Mesothelial cell of epicardium (in vitro differentiated cells): ENCODE data around the gene IRS1. TPM values are rescaled to one million over a fixed set of nuclear protein-coding genes. Genes with fewer than 3 reads are reported as not detected.

ENCODE experiments used
- DNase-seq, 2 experiments: peaks; one replicate each; pipeline ENCODE4 v3.0.0; 2021; ENCODE audit warnings: low spot score in 2 of 2; ENCODE audit not compliant: unreplicated experiment in 2 of 2
- H3K27ac Mint-ChIP-seq: 2 replicates; pipeline ENCODE4 v1.8.0; 2021; ENCODE audit warnings: mixed read lengths
- H3K27me3 Mint-ChIP-seq: 2 replicates; pipeline ENCODE4 v1.8.0; 2021; ENCODE audit warnings: low read depth, mixed read lengths
- H3K36me3 Mint-ChIP-seq: 2 replicates; pipeline ENCODE4 v1.8.0; 2021; ENCODE audit warnings: mixed read lengths
- H3K4me1 Mint-ChIP-seq: 2 replicates; pipeline ENCODE4 v1.8.0; 2021; ENCODE audit warnings: mixed read lengths
- H3K4me3 Mint-ChIP-seq: 2 replicates; pipeline ENCODE4 v1.8.0; 2021; ENCODE audit warnings: mild to moderate bottlenecking, moderate library complexity, mixed read lengths
- H3K9me3 Mint-ChIP-seq: 2 replicates; pipeline ENCODE4 v1.8.0; 2021; ENCODE audit warnings: mixed read lengths
- CTCF ChIP-seq: fragments of 200-600 bp; sonication (generic); IDR thresholded peaks from one replicate; pipeline ENCODE4 v1.5.0; 2021; ENCODE audit warnings: antibody characterized with exemption; ENCODE audit not compliant: unreplicated experiment
- total RNA-seq: library from RNA; stranded (reverse); gene quantifications from 3 replicates; pipeline ENCODE4 v1.2.1, GENCODE V29; 2021

IRS1 gene
- total RNA-seq, 1 donor from 2014 or later = 64.2 TPM

- Mint-ChIP-seq H3K27me3 (no peaks in the 10 kb centered on the region), H3K27ac (no peak overlapping the region), H3K4me1 (peaks cover 34% of the 10 kb centered on the region), H3K9me3 (peaks cover 5% of the 10 kb centered on the region), H3K4me3 (no peak overlapping the region), H3K36me3 (peaks cover 26% of the 10 kb centered on the region)
- TF ChIP-seq CTCF = no peak
- no peak for DNase-seq
These were observed 63.2 kb downstream of the IRS1 start for GRCh38 chr2:226736382-226736781.

GRCh38 chr2:226733927-226734564, 65.6 kb downstream of the IRS1 start:
- Mint-ChIP-seq H3K27me3 (no peaks in the 10 kb centered on the region), H3K27ac (peak overlapping the region; percentile 45), H3K4me3 (no peak overlapping the region), H3K9me3 (peaks cover 5% of the 10 kb centered on the region), H3K4me1 (peaks cover 13% of the 10 kb centered on the region), H3K36me3 (peaks cover 26% of the 10 kb centered on the region)
- DNase-seq = no peak
- no peak for TF ChIP-seq CTCF

- H3K36me3 Mint-ChIP-seq = peaks cover 26% of the 10 kb centered on the region
- no peak overlapping the region for H3K4me3 Mint-ChIP-seq
- TF ChIP-seq CTCF = no peak
- no peaks in the 10 kb centered on the region for H3K27me3 Mint-ChIP-seq
- DNase-seq = no peak
- H3K9me3 Mint-ChIP-seq = peaks cover 5% of the 10 kb centered on the region
- peaks cover 5% of the 10 kb centered on the region for H3K4me1 Mint-ChIP-seq
- H3K27ac Mint-ChIP-seq = peak overlapping the region; percentile 9
These were observed 66.3 kb downstream of the IRS1 start for GRCh38 chr2:226733189-226733858.

GRCh38 chr2:226732478-226733188, 67.0 kb downstream of the IRS1 start:
- no peaks in the 10 kb centered on the region for H3K27me3 Mint-ChIP-seq
- H3K27ac Mint-ChIP-seq = no peak overlapping the region
- peaks cover 3% of the 10 kb centered on the region for H3K9me3 Mint-ChIP-seq
- H3K4me3 Mint-ChIP-seq = no peak overlapping the region
- peaks cover 24% of the 10 kb centered on the region for H3K36me3 Mint-ChIP-seq
- peaks cover 5% of the 10 kb centered on the region for H3K4me1 Mint-ChIP-seq
- no peak for TF ChIP-seq CTCF
- DNase-seq = no peak

GRCh38 chr2:226730481-226730880, 69.1 kb downstream of the IRS1 start:
- peaks cover 12% of the 10 kb centered on the region for H3K36me3 Mint-ChIP-seq
- H3K9me3 Mint-ChIP-seq = no peaks in the 10 kb centered on the region
- peaks cover 15% of the 10 kb centered on the region for H3K4me1 Mint-ChIP-seq
- no peak overlapping the region for H3K27ac Mint-ChIP-seq
- no peak for DNase-seq
- H3K27me3 Mint-ChIP-seq = no peaks in the 10 kb centered on the region
- TF ChIP-seq CTCF = no peak
- no peak overlapping the region for H3K4me3 Mint-ChIP-seq
